ENCODE measurements around the gene SF3B5. TPM values are rescaled to one million over a fixed set of nuclear protein-coding genes. Genes with fewer than 3 reads are reported as not detected.

The SF3B5 gene
- total and polyA plus RNA-seq, 2 of the 8 experiments (the other 6 are each of a cell fraction or from before 2014, with no cell fraction given): 195 to 588 TPM

GRCh38 chr6:144122861-144123260 is 27.5 kb upstream of the SF3B5 start:
- Histone ChIP-seq H4K8ac (ENCODE audit: extremely low read depth, insufficient read depth, low read length) (no peak overlapping the region), H2AFZ (ENCODE audit: low read length) (no peak overlapping the region), H3K4me1 (replicated peaks in 1 of 4; ENCODE audit: control insufficient read depth in 3 of 4, insufficient read depth in 4 of 4, low read length in 3 of 4) (no peaks in the 10 kb centered on the region), H2BK5ac (ENCODE audit: low read depth, low read length) (no peak overlapping the region), H4K20me1 (replicated peaks in 1 of 2; ENCODE audit: control insufficient read depth in 1 of 2, insufficient read depth in 2 of 2, low read length in 2 of 2) (no peaks in the 10 kb centered on the region), H2BK12ac (ENCODE audit: low read depth, low read length) (no peak overlapping the region), H2BK20ac (ENCODE audit: low read length) (no peak overlapping the region), H3K27me3 (replicated peaks in 1 of 4; ENCODE audit: control insufficient read depth in 3 of 4, extremely low read depth in 1 of 4, insufficient read depth in 3 of 4, low read length in 3 of 4) (no peaks in the 10 kb centered on the region), H2BK15ac (ENCODE audit: low read length) (no peak overlapping the region), H3K9me3 (ENCODE audit: insufficient read depth in 2 of 2, low read depth in 1 of 2, low read length in 1 of 2) (no peaks in the 10 kb centered on the region), H3K23ac (ENCODE audit: insufficient read length) (no peak overlapping the region), H3K9ac (replicated peaks in 1 of 4; ENCODE audit: extremely low read depth in 1 of 4, low read depth in 3 of 4, low read length in 3 of 4) (no peak overlapping the region), H3K4me3 (ENCODE audit: extremely low read depth in 1 of 4, insufficient read depth in 2 of 4, low read depth in 3 of 4, low read length in 4 of 4) (no peak overlapping the region), H3K79me2 (ENCODE audit: control insufficient read depth in 1 of 2, insufficient read depth in 2 of 2, low read length in 2 of 2) (no peaks in the 10 kb centered on the region), H3K4ac (replicated peaks; ENCODE audit: insufficient read length, low read depth, low read length) (no peak overlapping the region), H3K27ac (ENCODE audit: low read depth, low read length) (no peak overlapping the region), H3K14ac (ENCODE audit: insufficient read length) (no peak overlapping the region), H3K4me2 (ENCODE audit: insufficient read depth in 1 of 2, low read depth in 2 of 2, low read length in 2 of 2) (no peak overlapping the region), H3K56ac (replicated peaks; ENCODE audit: insufficient read length, low read depth, low read length) (no peak overlapping the region), H2AK5ac (ENCODE audit: low read depth, low read length) (no peak overlapping the region), H4K91ac (replicated peaks; ENCODE audit: insufficient read length, low read length) (no peak overlapping the region), H3K79me1 (ENCODE audit: low read depth, low read length) (no peaks in the 10 kb centered on the region), H3K23me2 (ENCODE audit: low read depth, low read length) (no peaks in the 10 kb centered on the region), H3K18ac (ENCODE audit: extremely low read depth, low read length) (no peak overlapping the region), H3K36me3 (ENCODE audit: control insufficient read depth in 2 of 4, insufficient read depth in 4 of 4, low read length in 3 of 4) (no peaks in the 10 kb centered on the region), H2BK120ac (replicated peaks; ENCODE audit: low read depth, low read length) (no peak overlapping the region), H4K5ac (ENCODE audit: insufficient read length, low read depth, low read length) (no peak overlapping the region)
- FAIRE-seq: no peak
- POLR2A ChIA-PET (ENCODE audit: partially characterized antibody): interaction anchor here (1.1 kb wide), 1 partner anchor 20 kb away, joined by 3 read pairs; no protein-coding TSS in a partner anchor
- DNase-seq (ENCODE audit: low read depth in 1 of 2, low spot score in 2 of 2): no peak
- CTCF ChIA-PET (ENCODE audit: partially characterized antibody): interaction anchor here (0.8 kb wide), 1 partner anchor 110 kb away, joined by 4 read pairs; no protein-coding TSS in a partner anchor
- TF ChIP-seq KDM4A (IDR thresholded peaks at IDR 0.05; ENCODE audit: low read depth, low read length, severe bottlenecking) (no peak), SIN3A (conservative IDR thresholded peaks at IDR 0.05 in 1 of 2, IDR thresholded peaks at IDR 0.05 in 1 of 2; ENCODE audit: low read depth in 1 of 2, low read length in 2 of 2) (no peak), SP4 (IDR thresholded peaks at IDR 0.05; ENCODE audit: low read length) (no peak), NRF1 (IDR thresholded peaks at IDR 0.05; ENCODE audit: low read depth, low read length) (no peak), RXRA (IDR thresholded peaks at IDR 0.05; ENCODE audit: insufficient read depth, low read depth, low read length) (no peak), POU5F1 (IDR thresholded peaks at IDR 0.05; ENCODE audit: low read depth, low read length) (no peak), RFX5 (IDR thresholded peaks at IDR 0.05; ENCODE audit: borderline replicate concordance, low read depth, low read length) (no peak), MAX (IDR thresholded peaks at IDR 0.05) (no peak), CTCF (IDR thresholded peaks at IDR 0.05; ENCODE audit: control extremely low read depth in 1 of 3, insufficient read depth in 1 of 3, low read depth in 1 of 3, low read length in 3 of 3) (no peak), USF2 (IDR thresholded peaks at IDR 0.05; ENCODE audit: low read length) (no peak), SRF (IDR thresholded peaks at IDR 0.05; ENCODE audit: low read depth, low read length) (no peak)
